ENCODE data around the gene MYCBP2. TPM values are rescaled to one million over a fixed set of nuclear protein-coding genes. Genes with fewer than 3 reads are reported as not detected.

The MYCBP2 gene
- total and polyA plus RNA-seq, 4 donors, result 12.1 to 86.4 (median 30.0) TPM

DNA sequence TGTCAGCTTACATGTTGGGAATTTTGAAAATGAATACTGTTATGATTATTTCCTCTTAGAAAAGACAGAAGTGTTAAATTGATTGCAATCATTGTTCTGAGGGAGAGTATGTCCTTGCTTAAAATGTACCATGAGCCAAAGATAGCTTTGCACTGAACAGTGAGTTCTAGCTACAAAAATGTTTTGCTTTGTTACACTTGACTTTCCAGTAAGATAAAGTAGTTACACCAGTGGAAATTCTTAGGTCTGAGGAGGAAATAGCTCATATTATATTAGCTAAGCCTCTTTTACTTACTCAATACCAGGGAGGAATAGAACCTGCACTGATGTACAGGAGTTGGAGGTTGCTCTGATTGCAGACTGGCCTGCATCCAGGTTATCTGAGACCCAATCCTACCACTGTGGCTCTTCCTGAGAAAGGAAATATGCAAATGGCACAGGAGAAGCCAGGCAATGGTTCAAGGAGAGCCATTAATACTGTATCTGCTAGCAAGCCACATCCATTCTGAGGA is 246.9 kb downstream of the MYCBP2 start:
- no peaks in the 10 kb centered on the region for H3K27me3 ChIP-seq (ENCODE audit: control insufficient read depth in 4 of 4, insufficient read depth in 4 of 4, low read length in 3 of 4)
- no peak overlapping the region for H3K9ac ChIP-seq (ENCODE audit: low read depth in 1 of 2, low read length in 2 of 2)
- peaks cover 4 to 53% (median 40%) of the 10 kb centered on the region in 4 donors for H3K36me3 ChIP-seq (ENCODE audit: control insufficient read depth in 4 of 4, insufficient read depth in 3 of 4, low read depth in 1 of 4, low read length in 3 of 4)
- no peaks in the 10 kb centered on the region for H3K9me3 ChIP-seq (ENCODE audit: control insufficient read depth in 4 of 4, low read length in 3 of 4)
- no peak for DNase-seq (ENCODE audit: low spot score)
- H3K27ac ChIP-seq (ENCODE audit: low read depth in 1 of 2, low read length in 2 of 2), result no peak overlapping the region
- H3K4me3 ChIP-seq (ENCODE audit: low read depth in 1 of 3, low read length in 3 of 3), result no peak overlapping the region
- H3K4me1 ChIP-seq (ENCODE audit: control insufficient read depth in 4 of 4, insufficient read depth in 4 of 4, low read length in 3 of 4), result no peaks in the 10 kb centered on the region
- TF ChIP-seq FOXA2 (IDR thresholded peaks at IDR 0.05) (no peak), NR2F2 (IDR thresholded peaks at IDR 0.05) (no peak)

DNA sequence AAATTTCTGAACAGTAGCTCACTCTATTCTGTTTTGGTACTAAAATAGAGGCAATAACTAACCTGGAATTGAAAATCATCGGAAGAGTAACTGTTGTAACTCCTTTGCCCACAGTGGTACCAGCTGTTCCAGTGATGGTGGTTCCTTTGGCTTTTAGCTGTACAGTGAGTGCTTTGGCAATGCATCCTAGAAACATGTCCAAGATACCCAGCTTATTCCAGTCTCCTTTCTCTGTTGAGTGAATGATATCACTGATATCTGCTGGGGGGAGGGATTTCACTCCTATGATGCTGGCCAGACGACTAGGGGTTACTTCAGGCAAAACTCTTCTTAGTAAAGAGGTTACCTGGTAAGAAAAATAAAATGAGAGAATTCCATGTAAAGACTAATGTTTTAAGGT is 259.4 kb downstream of the MYCBP2 start:
- Histone ChIP-seq H3K9ac (ENCODE audit: low read depth in 1 of 2, low read length in 2 of 2) (no peak overlapping the region), H3K4me1 (ENCODE audit: control insufficient read depth in 4 of 4, insufficient read depth in 4 of 4, low read length in 3 of 4) (no peaks in the 10 kb centered on the region), H3K9me3 (ENCODE audit: control insufficient read depth in 4 of 4, low read length in 3 of 4) (no peaks in the 10 kb centered on the region), H3K36me3 (ENCODE audit: control insufficient read depth in 4 of 4, insufficient read depth in 3 of 4, low read depth in 1 of 4, low read length in 3 of 4) (peaks cover 4 to 38% (median 28%) of the 10 kb centered on the region in 4 donors), H3K4me3 (ENCODE audit: low read depth in 1 of 3, low read length in 3 of 3) (no peak overlapping the region), H3K27me3 (ENCODE audit: control insufficient read depth in 4 of 4, insufficient read depth in 4 of 4, low read length in 3 of 4) (no peaks in the 10 kb centered on the region), H3K27ac (ENCODE audit: low read depth in 1 of 2, low read length in 2 of 2) (no peak overlapping the region)
- TF ChIP-seq FOXA1 (IDR thresholded peaks at IDR 0.05) (no peak), RAD21 (IDR thresholded peaks at IDR 0.05) (no peak), RXRA (IDR thresholded peaks at IDR 0.05) (no peak), ZBTB33 (IDR thresholded peaks at IDR 0.05) (no peak), GABPA (IDR thresholded peaks at IDR 0.05 in 1 of 2, conservative IDR thresholded peaks at IDR 0.05 in 1 of 2) (no peak), JUND (IDR thresholded peaks at IDR 0.05) (no peak), HNF4A (conservative IDR thresholded peaks at IDR 0.05) (no peak), NR2F2 (IDR thresholded peaks at IDR 0.05) (no peak), FOXA2 (IDR thresholded peaks at IDR 0.05) (no peak), YY1 (IDR thresholded peaks at IDR 0.05) (no peak), SP1 (IDR thresholded peaks at IDR 0.05) (no peak)
- TF ChIP-seq, protein P1, sequence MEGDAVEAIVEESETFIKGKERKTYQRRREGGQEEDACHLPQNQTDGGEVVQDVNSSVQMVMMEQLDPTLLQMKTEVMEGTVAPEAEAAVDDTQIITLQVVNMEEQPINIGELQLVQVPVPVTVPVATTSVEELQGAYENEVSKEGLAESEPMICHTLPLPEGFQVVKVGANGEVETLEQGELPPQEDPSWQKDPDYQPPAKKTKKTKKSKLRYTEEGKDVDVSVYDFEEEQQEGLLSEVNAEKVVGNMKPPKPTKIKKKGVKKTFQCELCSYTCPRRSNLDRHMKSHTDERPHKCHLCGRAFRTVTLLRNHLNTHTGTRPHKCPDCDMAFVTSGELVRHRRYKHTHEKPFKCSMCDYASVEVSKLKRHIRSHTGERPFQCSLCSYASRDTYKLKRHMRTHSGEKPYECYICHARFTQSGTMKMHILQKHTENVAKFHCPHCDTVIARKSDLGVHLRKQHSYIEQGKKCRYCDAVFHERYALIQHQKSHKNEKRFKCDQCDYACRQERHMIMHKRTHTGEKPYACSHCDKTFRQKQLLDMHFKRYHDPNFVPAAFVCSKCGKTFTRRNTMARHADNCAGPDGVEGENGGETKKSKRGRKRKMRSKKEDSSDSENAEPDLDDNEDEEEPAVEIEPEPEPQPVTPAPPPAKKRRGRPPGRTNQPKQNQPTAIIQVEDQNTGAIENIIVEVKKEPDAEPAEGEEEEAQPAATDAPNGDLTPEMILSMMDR (IDR thresholded peaks at IDR 0.05; ENCODE audit: low read depth, low read length, missing input control), result no peak
- TF ChIP-seq, protein P2, sequence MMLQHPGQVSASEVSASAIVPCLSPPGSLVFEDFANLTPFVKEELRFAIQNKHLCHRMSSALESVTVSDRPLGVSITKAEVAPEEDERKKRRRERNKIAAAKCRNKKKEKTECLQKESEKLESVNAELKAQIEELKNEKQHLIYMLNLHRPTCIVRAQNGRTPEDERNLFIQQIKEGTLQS (IDR thresholded peaks at IDR 0.05), result no peak
- DNase-seq (ENCODE audit: low spot score), result no peak
- whole genome bisulfite sequencing, result 93% methylated on average over 2 of the region's 2 CpGs

- Histone ChIP-seq H3K9me3 (ENCODE audit: control insufficient read depth in 4 of 4, low read length in 3 of 4) (no peaks in the 10 kb centered on the region), H3K27me3 (ENCODE audit: control insufficient read depth in 4 of 4, insufficient read depth in 4 of 4, low read length in 3 of 4) (no peaks in the 10 kb centered on the region), H3K27ac (ENCODE audit: low read depth in 1 of 2, low read length in 2 of 2) (no peak overlapping the region), H3K36me3 (ENCODE audit: control insufficient read depth in 4 of 4, insufficient read depth in 3 of 4, low read depth in 1 of 4, low read length in 3 of 4) (peaks cover 4 to 38% (median 31%) of the 10 kb centered on the region in 4 donors), H3K4me1 (ENCODE audit: control insufficient read depth in 4 of 4, insufficient read depth in 4 of 4, low read length in 3 of 4) (peaks cover 0 to 4% (median 0%) of the 10 kb centered on the region in 4 donors), H3K4me3 (ENCODE audit: low read depth in 1 of 3, low read length in 3 of 3) (no peak overlapping the region), H3K9ac (ENCODE audit: low read depth in 1 of 2, low read length in 2 of 2) (no peak overlapping the region)
- DNase-seq (ENCODE audit: low spot score), result no peak
- WGBS, result 83% methylated on average over 5 of the region's 5 CpGs
- TF ChIP-seq EGR1 (IDR thresholded peaks at IDR 0.05; ENCODE audit: low read depth in 2 of 2) (no peak), NR2F2 (IDR thresholded peaks at IDR 0.05) (no peak), RXRA (IDR thresholded peaks at IDR 0.05) (no peak), SP1 (IDR thresholded peaks at IDR 0.05) (no peak), HNF4A (conservative IDR thresholded peaks at IDR 0.05) (no peak), GABPA (IDR thresholded peaks at IDR 0.05 in 1 of 2, conservative IDR thresholded peaks at IDR 0.05 in 1 of 2) (no peak), ZBTB33 (IDR thresholded peaks at IDR 0.05) (no peak), REST (IDR thresholded peaks at IDR 0.05) (no peak), RAD21 (IDR thresholded peaks at IDR 0.05) (no peak), FOXA2 (IDR thresholded peaks at IDR 0.05) (no peak), YY1 (IDR thresholded peaks at IDR 0.05) (no peak)
- TF ChIP-seq, protein P3, sequence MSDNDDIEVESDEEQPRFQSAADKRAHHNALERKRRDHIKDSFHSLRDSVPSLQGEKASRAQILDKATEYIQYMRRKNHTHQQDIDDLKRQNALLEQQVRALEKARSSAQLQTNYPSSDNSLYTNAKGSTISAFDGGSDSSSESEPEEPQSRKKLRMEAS (IDR thresholded peaks at IDR 0.05), result no peak
Measured at GRCh38 chr13:77065461-77066147, 261.3 kb downstream of the MYCBP2 start.

All from liver (tissue), 9 donors.